ENCODE results near the gene IL36G. TPM values are rescaled to one million over a fixed set of nuclear protein-coding genes. Genes with fewer than 3 reads are reported as not detected.

Gene IL36G
- total RNA-seq, 2 donors from 2014 or later: not detected

DNA sequence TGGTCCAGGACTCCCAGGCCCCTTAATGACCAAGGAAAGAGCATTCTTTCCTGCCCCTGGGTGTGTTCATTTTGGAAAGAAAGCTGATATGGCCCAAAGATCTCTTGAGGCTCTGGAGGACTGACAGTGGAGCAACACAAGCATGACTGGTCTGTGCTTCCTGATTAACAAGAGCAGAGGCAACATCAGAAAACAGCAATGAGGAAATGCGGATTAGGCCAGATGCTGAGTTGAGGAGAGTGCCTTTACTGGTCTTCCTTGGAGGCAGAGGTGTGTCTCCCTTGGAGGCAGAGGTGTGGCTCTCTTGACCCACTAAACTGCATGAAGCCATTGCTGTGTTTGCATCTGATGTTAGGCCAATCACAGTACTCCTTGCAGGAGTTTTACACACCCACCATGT is 54.9 kb downstream of the IL36G start:
- Histone ChIP-seq H3K36me3 (no peaks in the 10 kb centered on the region), H3K4me1 (replicated peaks) (no peaks in the 10 kb centered on the region), H3K4me3 (no peak overlapping the region), H3K9me3 (no peaks in the 10 kb centered on the region), H3K27ac (no peak overlapping the region), H3K27me3 (replicated peaks; ENCODE audit: insufficient read depth) (no peaks in the 10 kb centered on the region)
- intact Hi-C loops (cut with DNase I): no loop called here
- WGBS: 100% methylated on average over 1 of the region's 1 CpG
- TF ChIP-seq POLR2A (IDR thresholded peaks at IDR 0.05) (no peak), POLR2AphosphoS5 (IDR thresholded peaks at IDR 0.05) (no peak)
- TF ChIP-seq, protein P1, sequence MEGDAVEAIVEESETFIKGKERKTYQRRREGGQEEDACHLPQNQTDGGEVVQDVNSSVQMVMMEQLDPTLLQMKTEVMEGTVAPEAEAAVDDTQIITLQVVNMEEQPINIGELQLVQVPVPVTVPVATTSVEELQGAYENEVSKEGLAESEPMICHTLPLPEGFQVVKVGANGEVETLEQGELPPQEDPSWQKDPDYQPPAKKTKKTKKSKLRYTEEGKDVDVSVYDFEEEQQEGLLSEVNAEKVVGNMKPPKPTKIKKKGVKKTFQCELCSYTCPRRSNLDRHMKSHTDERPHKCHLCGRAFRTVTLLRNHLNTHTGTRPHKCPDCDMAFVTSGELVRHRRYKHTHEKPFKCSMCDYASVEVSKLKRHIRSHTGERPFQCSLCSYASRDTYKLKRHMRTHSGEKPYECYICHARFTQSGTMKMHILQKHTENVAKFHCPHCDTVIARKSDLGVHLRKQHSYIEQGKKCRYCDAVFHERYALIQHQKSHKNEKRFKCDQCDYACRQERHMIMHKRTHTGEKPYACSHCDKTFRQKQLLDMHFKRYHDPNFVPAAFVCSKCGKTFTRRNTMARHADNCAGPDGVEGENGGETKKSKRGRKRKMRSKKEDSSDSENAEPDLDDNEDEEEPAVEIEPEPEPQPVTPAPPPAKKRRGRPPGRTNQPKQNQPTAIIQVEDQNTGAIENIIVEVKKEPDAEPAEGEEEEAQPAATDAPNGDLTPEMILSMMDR (IDR thresholded peaks at IDR 0.05): no peak
- no peak for DNase-seq (ENCODE audit: low spot score)

GRCh38 chr2:113034016-113034415 is 56.2 kb downstream of the IL36G start:
- WGBS: 80% methylated on average over 3 of the region's 3 CpGs
- TF ChIP-seq POLR2AphosphoS5 (IDR thresholded peaks at IDR 0.05): no peak
- no peak for TF ChIP-seq POLR2A (IDR thresholded peaks at IDR 0.05)
- TF ChIP-seq, protein P1 (IDR thresholded peaks at IDR 0.05): no peak
- Histone ChIP-seq H3K27me3 (replicated peaks; ENCODE audit: insufficient read depth) (no peaks in the 10 kb centered on the region), H3K4me1 (replicated peaks) (no peaks in the 10 kb centered on the region), H3K9me3 (no peaks in the 10 kb centered on the region), H3K36me3 (no peaks in the 10 kb centered on the region), H3K27ac (no peak overlapping the region), H3K4me3 (no peak overlapping the region)
- DNase-seq (ENCODE audit: low spot score): no peak
- intact Hi-C loops (cut with DNase I): no loop called here

Small RNA genes within 50 kb of the gene (small RNA-seq; reads per million reads assigned to genes)
- 0 to 0.09 reads per million in 2 donors for gene HMGN2P23

Other genes starting within 250 kb of the IL36G start
- gene CKAP2L, start 213.4 kb upstream of the IL36G start, total RNA-seq: 1 to 10 TPM in 1 of 2 donors, under 1 TPM in 1; 0.23 to 3.1 TPM
- 10 to 100 TPM in 1 of 2 donors, not detected in 1; 27.4 TPM for gene IL1A, start 193.5 kb upstream of the IL36G start, total RNA-seq
- gene IL1B, start 141.2 kb upstream of the IL36G start, total RNA-seq: not detected
- gene IL37, start 66.8 kb upstream of the IL36G start, total RNA-seq: 1 to 10 TPM in 1 of 2 donors, not detected in 1; 1.4 TPM
- gene IL36A, start 27.5 kb downstream of the IL36G start, total RNA-seq: not detected
- gene IL36B, start 74.9 kb downstream of the IL36G start, total RNA-seq: not detected
- gene IL36RN, start 81.2 kb downstream of the IL36G start, total RNA-seq: not detected
- gene IL1F10, start 90.0 kb downstream of the IL36G start, total RNA-seq: not detected
- gene IL1RN, start 149.6 kb downstream of the IL36G start, total RNA-seq: 1 to 10 TPM; 3.7 to 4.4 TPM
- 100 to 1,000 TPM; 139 to 221 TPM for gene PSD4, start 196.0 kb downstream of the IL36G start, total RNA-seq

All from prostate gland (tissue), 2 donors.